Stimulated activated CD4-positive, alpha-beta T cell treated with anti-CD3 and anti-CD28 coated beads, Interleukin-4, amount 100 ng/mL, for 48 hours (primary cell): ENCODE measurements around the gene SHISA8.

Experiments used
- DNase-seq, 2 donors: peaks; one replicate each; pipeline ENCODE4 v3.0.0-alpha.2; 2020; ENCODE audit warnings: low read depth in 2 of 2

The SHISA8 gene

DNA sequence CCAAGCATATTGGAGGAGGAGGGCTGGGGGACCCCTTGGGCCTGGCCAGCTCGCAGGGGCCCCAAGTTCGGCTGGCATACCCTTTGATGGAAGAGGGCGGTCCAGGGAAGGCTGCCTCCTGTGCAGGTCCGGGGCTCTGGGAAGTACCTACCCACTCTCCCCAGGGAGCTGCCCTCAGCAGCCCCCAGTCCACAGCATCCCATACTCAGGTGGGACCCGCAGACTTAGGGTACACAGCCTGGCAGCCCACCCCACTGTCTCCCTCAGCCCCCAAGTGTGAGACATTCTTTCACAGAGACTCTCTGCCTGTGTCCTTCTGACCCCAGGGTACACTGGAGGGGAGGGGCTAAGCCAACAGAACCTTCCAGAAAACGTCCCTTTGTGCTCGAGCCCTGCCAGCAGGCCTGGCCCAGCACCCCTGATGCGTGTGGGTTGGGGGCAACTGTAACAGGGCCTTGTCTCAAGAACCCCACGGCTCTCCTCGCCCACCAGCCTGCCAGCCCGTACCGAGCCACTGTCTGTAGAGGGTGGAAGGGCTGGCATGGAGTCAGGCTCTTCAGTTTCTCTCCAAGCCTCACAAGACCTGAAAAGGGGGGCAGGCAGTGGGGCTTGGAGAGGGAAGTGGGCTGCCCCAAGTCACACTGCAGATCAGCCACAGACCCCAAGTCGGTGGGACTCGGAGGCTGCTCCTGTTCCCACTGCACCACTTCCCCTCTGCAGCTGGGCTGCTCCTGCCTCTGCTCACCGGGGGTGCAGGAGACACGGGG, 18.7 kb upstream of the SHISA8 start:
- DNase-seq: no peak

DNA sequence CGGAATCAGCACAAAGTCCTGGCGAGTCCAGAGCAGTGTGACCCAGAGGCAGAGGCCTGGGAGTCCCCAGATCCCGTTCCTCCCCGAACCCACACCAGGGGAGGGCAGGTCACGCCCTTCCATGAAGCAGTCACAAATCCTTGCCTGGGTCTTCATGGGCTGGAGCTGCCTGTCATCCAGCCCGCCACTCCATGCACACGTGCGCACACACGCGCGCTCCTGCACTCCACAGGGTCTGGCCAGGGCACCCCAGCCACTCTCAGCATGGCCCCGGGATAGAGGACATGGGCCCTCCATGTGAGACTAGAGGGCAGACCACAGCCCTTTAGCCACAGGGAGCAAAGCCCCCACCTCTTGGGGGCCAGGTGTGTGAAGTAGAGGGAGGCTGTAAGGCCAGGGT, 17.5 kb upstream of the SHISA8 start:
- no peak for DNase-seq

DNA sequence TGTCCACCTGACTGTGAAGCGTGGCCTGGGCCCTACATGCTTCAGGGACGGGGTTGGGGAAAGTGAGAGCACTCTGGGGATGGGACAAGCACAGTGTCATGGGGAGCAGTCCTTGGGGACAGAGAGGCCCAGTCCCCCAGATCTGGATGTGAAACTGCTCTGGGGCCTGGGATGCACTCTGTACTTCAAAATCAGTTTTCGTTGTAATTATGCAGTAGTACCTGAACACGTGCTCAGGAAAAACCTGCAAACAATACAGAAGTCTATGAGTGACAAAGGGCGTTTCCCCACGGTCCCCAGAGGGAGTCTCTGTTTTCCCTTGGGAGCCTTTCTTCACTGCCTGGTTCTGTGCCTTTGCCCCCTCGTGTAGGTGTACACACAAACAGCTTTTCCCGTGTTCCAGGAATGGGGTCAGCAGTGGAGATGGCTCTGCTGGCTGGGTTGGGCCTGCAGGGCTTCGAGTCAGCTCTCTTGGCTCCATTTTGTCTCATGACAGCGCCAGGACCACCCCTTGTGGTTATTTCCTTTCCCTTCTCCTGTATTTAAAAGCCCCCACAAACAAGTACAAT, 16.9 kb upstream of the SHISA8 start:
- DNase-seq: no peak

DNA sequence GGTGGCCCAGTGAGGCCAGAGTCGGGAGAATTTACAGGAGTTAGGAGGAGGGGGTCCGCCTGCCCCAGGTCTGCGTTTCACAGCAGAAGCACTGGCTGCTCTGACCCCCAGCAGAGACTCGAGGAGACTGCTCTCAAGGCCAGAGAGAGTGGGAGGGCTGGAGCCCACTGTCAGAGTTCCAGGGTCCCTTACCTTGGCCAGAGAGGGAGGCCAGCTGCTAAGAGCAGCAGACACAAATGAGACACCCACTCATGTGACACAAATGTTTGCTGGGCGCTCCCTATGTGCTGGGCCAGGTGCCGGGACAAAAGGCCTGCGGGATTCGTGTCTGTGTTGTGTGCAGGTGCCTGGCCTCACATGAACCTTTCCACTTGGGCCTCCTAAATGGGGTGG, 14.5 kb upstream of the SHISA8 start:
- no peak for DNase-seq

DNA sequence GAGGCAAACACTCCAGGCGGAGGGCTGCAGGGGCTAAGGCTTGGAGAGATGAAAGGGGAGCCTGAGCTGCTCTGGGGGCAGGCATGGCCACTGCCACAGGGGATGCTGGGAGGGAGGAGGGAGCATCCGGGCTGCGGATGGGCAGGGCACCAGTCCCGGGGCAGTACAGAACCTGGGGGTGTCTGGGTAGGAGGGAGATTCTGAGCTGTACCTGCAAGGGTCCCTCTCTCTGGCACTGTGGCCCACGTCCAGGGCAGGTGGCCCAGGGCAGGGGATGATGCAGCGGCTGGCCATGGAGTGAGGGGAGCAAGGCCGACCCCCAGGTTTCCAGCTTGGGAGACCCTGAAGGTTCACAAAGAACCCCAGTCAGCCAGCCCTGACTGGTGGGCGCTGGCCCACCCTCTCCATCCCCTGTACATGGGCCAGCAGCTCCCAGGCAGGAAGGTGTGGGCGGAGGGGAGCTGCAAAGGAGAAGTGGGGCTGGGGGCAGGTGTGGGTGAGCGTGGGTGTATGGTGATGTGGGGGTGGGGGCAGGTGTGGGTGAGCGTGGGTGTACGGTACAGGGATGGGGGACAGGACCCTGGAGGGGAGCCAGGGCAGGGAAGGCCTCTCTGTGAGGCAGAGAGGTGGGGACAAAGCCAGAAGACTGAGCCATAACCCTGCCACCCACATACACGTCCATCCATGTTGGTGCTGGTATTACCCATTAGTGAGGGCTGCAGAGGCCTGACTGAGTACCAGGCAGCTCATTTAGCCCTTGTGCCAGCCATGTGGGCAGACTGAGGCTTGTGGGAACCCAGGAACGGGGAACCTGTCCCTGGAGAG, 13.9 kb upstream of the SHISA8 start:
- no peak for DNase-seq

DNA sequence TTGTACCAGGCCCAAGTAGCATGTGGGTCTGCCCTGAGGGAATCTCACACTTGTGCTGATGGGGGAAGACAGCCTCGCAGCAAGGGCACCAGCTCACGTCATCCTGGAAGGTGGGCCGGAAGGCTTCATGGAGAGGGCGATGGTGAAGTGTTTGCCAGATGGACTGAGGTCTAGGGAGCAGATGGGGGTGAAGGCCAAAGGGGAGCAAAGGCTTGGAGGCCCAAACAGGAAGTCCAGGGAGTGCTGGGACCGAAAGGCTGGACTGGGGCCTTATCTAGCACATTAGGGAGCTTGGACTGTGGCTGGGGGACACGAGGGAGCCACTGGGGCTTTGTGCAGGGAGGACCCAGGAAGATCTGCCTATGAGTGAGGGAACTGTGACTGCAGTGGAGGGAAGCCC, 12.9 kb upstream of the SHISA8 start:
- DNase-seq: no peak

DNA sequence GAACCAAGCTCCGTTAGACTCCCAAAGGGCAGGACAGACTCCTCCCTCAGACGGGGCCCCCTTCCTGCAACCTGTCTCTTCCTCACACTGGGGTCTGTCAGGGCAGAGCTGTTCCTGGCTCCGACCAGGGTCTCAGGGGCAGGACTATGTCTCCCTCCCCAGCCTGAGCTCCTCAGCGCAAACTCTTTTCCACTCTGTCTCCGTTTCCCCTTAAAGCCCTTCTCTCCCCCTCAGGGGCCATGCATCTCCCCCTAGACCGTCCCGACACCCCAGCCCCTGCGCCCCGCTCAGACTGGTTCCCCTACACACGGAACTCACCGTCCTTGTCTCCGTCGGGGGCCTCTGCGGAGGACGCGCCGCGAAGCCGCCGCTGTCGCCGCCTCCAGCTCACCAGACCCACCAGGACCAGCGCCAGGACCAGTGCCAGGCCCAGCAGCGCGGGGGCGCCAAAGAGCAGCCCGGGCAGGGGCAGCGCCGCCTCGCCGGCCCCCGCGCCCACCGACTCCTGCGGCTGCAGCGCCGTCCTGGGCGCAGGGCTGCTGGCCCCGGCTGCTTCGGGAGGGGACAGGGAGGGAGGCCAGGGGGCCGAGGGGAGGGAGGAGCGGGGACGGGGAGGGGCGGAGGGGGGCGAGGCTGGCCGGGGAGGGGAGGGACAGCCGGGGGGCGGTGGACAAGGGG, 11.0 kb upstream of the SHISA8 start:
- peak; percentile 71 to 73 for DNase-seq

DNA sequence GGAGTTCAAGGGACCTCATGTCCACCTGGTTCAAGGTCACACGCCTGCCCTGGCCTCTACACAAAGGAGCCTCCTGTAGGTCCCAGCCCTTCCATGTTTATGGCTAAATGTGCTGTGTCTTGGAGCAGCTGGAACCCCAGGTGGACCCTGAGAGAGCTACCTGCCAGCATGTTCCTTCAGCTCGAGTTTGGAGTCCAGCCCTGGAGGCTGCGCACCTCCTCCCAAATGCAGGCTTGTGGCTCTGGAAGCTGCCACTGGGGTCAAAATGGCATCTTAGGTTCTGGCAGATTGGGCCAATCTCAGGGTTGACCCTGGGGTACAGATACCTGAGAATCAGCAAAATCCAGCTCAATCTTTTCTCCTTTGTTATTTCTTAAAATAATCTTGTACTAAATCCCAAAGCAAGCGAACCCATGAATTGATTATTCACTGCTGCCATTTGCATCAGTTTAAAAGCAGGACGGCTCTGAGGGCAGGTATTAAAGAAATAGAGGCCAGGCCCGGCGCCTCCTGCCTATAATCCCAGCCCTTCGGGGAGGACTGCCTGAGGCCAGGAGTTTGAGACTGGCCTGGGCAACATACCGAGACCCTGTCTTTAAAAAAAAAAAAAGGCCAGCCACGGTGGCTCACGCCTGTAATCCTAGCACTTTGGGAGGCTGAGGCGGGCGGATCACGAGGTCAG, 8.9 kb upstream of the SHISA8 start:
- DNase-seq: no peak

DNA sequence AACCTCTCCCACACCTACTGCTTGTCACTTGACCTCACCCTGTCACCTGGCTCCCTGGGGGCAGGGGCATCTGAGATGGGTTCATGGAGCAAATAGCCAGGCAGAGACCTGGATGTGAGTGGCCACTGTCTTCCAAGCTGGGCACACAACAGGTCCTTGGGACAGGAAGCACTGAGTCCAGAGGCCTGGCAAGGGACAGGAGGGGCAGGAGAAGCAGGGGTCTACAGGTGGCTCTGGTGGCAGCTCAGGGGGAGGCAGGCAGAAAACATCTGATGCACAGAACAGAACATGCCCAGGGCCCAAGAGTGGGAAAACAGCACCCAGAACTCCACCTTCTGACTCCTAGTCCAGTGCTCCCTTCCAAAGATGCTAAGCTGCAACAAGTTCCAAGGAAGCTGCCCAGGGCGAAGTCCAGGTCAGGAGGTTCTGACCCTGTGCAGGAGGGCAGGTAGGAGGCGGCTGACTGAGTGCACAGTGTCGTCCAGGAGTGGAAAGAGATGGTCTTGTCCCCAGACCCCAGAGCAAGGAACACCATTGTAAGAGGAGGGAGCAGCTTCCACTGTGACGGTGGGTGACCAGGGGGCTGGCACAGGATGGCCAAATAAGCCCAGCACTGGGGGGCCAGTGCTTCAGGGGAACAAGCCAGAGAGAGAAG, 8.2 kb upstream of the SHISA8 start:
- no peak for DNase-seq

DNA sequence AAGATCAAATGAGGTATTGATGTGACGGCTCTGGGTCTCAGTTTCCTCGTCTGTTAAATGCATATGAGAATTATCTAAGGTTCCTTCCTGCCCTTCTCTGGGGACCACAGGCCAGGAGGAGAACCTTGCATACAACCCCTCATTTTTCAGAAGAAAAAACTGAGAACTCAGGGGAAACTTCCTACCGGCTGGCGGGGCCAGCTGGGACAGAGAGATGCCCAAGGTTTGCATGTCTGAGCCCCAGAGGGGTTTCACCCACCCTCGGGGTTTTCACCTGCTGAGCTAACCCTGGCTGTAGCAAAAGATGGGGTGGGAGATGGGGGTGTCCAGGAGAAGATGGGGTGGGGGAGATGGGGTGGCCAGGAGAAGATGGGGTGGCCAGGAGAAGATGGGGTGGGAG, 7.5 kb upstream of the SHISA8 start:
- no peak for DNase-seq

DNA sequence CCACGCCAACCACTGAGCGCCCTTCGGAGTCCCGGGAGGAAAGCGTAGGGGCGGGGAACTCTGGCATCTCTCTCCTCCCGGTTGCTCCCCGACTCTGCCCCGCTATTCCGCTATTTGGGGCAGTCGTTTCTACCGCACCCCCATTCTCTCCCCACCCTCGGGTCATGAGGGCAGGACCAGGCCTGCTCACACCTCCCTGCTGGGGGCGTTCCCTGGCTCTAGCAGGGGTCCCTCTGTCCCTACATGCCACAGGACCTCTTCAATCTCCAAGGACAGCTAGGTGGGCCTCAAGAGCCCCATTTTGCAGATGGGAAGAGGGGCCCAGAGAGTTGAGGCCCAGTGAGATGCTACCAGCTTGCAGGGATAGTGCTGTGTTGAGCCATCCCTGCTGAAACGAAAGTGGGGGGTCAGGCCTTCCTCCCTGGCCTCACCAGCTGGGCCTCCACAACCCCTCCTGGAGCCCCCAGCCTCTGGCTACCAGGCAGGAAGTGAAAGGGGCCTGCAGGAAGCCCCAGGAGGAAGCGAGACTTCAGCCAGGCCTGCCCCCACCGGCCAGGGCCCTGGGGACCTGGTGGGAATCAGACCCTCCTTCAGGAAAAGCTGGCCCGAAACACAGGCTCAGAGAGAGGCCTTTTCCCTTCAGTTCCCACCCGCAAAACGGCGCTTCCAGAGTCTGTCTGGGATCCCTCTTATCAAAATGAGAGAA, 5.5 kb upstream of the SHISA8 start:
- DNase-seq: no peak

DNA sequence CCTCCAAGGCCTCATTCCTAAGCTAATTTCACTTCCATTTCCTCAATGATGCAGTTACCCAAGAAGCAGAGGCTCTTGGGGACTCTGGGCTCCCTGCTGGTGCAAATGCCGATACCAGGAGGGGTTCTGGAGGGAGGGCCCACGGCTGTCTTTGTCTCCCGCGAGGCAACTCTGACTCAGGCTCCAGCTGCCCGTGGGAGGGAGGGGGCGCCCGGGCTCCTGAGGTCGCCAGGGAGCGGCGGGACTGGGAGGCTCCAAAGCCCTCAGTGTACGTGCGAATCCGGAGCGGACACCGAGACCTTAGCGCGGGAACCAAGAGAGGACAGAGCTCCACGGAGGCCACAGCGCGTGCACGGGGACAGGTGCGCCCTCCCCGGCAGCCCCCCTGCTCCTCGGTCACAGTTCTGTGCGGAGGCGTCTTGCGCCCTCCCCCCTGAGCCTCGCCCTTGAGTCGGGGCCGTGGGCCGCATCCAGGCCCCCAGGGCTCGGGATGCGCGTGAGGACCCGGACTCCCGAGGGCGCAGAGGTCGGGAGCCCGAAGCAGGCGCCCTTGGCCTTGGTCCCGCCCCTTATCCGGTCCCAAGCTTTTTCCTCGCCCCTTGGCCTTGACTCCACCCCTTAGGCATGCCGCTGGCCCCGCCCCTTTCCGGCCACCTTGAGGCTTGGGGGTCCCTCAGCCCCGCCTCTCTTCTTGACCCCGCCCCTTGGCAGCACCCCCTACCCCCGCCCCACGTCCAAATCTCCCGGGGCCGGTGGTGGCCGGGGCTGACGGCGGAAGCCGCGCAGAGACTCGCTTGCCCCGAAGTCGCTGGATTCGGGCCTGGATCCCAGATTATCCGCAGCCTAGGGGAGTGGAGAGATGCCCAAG, 4.7 kb upstream of the SHISA8 start:
- peak in 1 of 2 donors; percentile 31 for DNase-seq

DNA sequence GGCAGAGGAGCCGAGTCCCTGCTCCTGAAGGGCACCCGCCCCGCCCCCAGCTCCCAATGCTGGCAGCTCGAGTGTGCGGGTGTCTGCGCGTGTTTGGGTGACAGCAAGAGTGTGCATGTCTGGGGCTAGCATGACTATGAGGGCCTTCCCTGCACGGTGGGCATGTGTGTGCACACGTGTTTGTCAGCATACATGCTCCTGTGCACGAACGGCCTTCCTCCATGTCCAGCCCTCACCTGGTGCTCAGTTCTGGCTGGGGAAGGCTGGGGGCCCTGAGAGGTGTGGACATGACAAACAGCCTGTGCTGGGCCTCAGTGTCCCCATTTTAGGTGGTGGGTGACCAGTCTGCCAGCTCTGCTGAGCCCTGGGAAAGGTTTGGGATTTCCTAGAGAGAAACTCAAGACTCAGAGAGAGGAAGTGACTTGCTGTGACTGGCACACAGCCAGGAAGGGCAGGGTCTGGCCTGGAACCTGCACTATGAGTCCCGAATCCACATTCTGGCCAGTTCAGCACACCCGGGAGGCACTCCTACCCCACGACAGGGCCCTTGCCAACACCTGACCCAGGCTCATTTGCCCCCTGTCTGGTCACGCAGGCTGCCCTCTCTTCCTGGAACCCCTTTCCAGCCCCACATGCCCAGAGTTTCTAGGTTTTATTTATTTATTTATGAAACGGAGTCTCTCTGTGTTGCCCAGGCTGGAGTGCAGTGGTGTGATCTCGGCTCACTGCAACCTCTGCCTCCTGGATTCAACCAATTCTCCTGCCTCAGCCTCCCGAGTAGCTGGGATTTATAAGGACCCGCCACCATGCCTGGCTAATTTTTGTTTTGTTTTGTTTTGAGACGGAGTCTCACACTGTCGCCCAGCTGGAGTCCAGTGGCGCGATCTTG, 3.3 kb upstream of the SHISA8 start:
- DNase-seq: no peak

DNA sequence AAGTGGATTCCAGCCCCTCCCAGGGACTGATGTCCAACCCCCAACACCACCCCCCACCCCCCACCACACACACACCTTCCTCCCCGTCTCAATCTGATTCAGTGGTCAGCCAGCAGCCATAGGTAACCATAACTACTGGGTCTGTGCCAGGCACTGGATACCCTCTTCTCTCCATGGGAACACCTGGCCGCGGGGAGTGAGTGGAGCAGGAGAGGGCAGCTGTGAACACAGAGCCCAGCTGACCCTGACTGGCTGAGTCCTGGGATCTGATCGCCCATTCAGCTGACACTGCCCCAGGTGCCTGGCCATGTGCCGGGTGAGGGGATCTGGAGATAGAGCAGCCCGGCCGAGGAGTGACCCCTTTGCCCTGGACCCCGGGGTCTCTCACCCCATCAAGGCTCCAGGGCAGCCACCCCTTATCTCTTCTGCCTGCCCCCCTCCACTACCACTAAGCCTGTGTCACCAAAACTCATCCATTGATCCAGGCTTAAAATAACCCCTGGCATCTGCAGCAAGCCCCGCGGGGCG, 2.6 kb upstream of the SHISA8 start:
- DNase-seq: no peak

DNA sequence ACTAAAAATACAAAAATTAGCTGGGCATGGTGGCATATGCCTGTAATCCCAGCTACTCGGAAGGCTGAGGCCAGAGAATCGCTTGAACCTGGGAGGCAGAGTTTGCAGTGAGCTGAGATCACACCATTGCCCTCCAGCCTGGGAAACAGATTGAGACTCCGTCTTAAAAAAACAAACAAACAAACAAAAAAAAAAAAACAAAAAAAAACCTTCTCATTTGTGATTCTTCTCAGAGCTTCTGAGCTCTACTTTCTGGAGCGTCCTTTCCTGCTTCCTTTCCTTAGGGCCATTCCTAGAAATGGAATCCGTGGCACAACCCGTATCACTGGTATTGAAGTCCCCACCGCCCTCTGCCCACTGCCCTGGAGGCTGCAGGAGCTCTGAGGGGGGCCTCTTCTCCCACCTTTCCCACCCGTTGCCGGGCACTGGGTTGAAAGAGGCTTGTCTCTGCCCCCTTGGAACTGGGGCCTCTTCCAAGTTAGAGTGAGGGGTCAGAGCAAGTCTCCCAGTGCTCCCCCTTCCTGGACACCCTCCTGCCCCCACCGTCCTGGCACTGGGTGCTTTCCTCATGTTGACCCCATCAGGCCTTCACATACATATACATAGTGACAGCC, 2.0 kb upstream of the SHISA8 start:
- no peak for DNase-seq

DNA sequence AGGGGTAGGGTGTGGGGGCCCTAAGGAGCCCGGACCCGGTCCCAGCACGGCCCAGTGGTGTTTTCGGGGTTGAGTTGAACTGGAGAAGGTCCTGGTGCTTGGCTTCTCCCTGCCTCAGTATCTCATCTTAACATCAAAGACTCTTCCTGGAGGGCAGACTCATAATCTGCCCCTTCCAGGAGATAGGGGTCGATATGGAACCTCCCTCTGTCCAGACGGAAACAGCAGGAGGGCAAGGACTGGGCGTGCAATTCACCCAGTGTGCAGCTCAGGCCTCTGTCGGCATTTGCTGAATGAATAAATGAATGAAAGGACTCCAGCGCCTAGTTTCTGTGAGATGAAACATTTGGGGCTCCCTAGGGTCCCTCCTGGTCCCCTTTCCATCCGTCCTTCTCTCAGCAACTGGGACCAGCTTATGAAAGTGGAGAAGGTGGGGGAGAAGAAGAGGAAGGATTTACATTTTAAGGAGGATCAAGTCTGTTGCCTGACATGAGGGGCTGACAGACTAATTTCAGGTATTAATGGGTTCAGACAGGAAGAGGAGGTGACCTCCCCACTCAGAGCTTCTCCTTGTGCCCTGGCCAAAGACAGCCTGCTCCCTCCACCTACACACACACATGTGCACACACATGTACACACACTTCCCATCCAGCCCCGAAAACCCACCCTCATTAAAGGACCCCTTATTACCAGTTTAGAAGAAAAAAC, 1.1 kb upstream of the SHISA8 start:
- DNase-seq: no peak

DNA sequence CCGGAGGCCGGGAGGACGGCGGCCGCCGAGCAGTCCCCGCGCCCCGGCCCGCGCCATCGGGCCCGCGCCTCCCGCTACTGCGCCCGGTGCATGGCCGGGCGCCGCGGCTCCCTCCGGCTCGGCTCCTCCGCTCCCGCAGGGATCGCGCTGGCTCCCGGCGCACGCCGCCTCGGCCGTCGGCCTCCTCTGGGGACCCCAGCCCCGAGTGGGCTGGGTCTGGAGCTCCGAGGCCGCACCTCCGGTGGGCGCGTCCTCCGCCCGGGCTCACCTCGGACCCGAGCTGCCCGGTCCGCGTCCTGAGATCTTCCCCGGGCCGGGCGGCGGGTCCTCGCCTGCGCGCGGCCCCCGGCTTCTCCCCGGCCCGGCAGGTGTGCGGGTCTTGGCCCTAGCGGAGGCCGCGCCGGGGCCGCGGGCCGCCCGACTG, 251 bp downstream of the SHISA8 start:
- DNase-seq: no peak
